HepG2 (cell line): ENCODE data around the gene SNAP25. TPM values are rescaled to one million over a fixed set of nuclear protein-coding genes. Genes with fewer than 3 reads are reported as not detected.
A peak's percentile ranks its signal among the peaks of the same experiment; 100 is the strongest.

Experiments used
- AFF4 ChIP-seq: sonication (generic); formaldehyde crosslinking; IDR thresholded peaks from 2 replicates; pipeline ENCODE4 v1.4.0; 2020; ENCODE audit warnings: missing genetic modification reagents
- E2F2 ChIP-seq: sonication (generic); formaldehyde crosslinking; IDR thresholded peaks from 2 replicates; pipeline ENCODE4 v1.4.0; 2020; ENCODE audit warnings: missing genetic modification reagents, borderline replicate concordance
- KDM3A ChIP-seq: IDR thresholded peaks from 2 replicates; pipeline ENCODE4 v1.6.1; 2018; ENCODE audit warnings: low read depth, missing compliant biosample characterization
- KDM5A ChIP-seq: fragments of 200-600 bp; sonication (generic); IDR thresholded peaks from 2 replicates; pipeline ENCODE4 v1.7.0; 2018; ENCODE audit warnings: antibody characterized with exemption, mild to moderate bottlenecking, low read length, borderline replicate concordance
- KDM6A ChIP-seq: IDR thresholded peaks from 2 replicates; pipeline ENCODE4 v1.6.1; 2016; ENCODE audit warnings: low read depth
- SNAI1 ChIP-seq: sonication (generic); formaldehyde crosslinking; IDR thresholded peaks from 2 replicates; pipeline ENCODE4 v1.5.0; 2020; ENCODE audit warnings: mild to moderate bottlenecking, missing genetic modification reagents, borderline replicate concordance
- TBL1XR1 ChIP-seq: fragments of 150-350 bp; IDR thresholded peaks from 2 replicates; pipeline ENCODE4 v1.6.1; 2014; ENCODE audit warnings: borderline replicate concordance, low read length; ENCODE audit not compliant: partially characterized antibody
- ZMAT5 ChIP-seq: sonication (generic); formaldehyde crosslinking; IDR thresholded peaks from 2 replicates; pipeline ENCODE4 v1.5.0; 2020; ENCODE audit warnings: mild to moderate bottlenecking, low read depth, missing genetic modification reagents, borderline replicate concordance
- ZNF101 ChIP-seq: sonication (generic); formaldehyde crosslinking; IDR thresholded peaks from 2 replicates; pipeline ENCODE4 v1.4.0; 2020; ENCODE audit warnings: mild to moderate bottlenecking, low read depth, missing genetic modification reagents, borderline replicate concordance
- ZNF382 ChIP-seq: sonication (generic); formaldehyde crosslinking; IDR thresholded peaks from 2 replicates; pipeline ENCODE4 v1.5.0; 2020; ENCODE audit warnings: missing genetic modification reagents, mild to moderate bottlenecking, borderline replicate concordance
- ZNF569 ChIP-seq: sonication (generic); formaldehyde crosslinking; IDR thresholded peaks from 2 replicates; pipeline ENCODE4 v1.5.0; 2020; ENCODE audit warnings: mild to moderate bottlenecking, missing genetic modification reagents, moderate library complexity, borderline replicate concordance
- ZNF576 ChIP-seq: sonication (generic); formaldehyde crosslinking; IDR thresholded peaks from 2 replicates; pipeline ENCODE4 v1.4.0; 2020; ENCODE audit warnings: mild to moderate bottlenecking, missing genetic modification reagents
- ZNF674 ChIP-seq: sonication (generic); formaldehyde crosslinking; IDR thresholded peaks from 2 replicates; pipeline ENCODE4 v1.5.0; 2020; ENCODE audit warnings: low read depth, mild to moderate bottlenecking, missing genetic modification reagents
- polyA plus RNA-seq, 8 experiments: library from polyadenylated mRNA; depleted of rRNA in 3 of 8; stranded (reverse) in 7 of 8; unstranded in 1 of 8; fragments of >200 nt; fragmentation: Illumina TruSeq in 4 of 8; extraction: Trizol in 4 of 8; gene quantifications; 2 replicates each; pipeline versions ENCODE4 v1.2.1 to v1.2.3, GENCODE V29; 2011 to 2016; ENCODE audit warnings: low read depth in 4 of 8, missing spikeins in 1 of 8, mixed read lengths in 1 of 8; ENCODE audit not compliant: insufficient read depth in 1 of 8
- total RNA-seq, 5 experiments: library from RNA; depleted of rRNA; stranded (reverse); fragments of >200 nt; fragmentation: Illumina TruSeq; extraction: Trizol; gene quantifications; 2 replicates each; pipeline ENCODE4 v1.2.3, GENCODE V29; 2016; ENCODE audit warnings: low read depth in 1 of 5
- TF ChIP-seq, protein P1 (sequence below): sonication (generic); formaldehyde crosslinking; IDR thresholded peaks from 2 replicates; pipeline ENCODE4 v1.8.1; 2022; ENCODE audit warnings: low read depth, mild to moderate bottlenecking, missing genetic modification reagents
- TF ChIP-seq, protein P2 (sequence below): sonication (generic); formaldehyde crosslinking; IDR thresholded peaks from 2 replicates; pipeline ENCODE4 v1.5.1; 2020; ENCODE audit warnings: mild to moderate bottlenecking, missing genetic modification reagents, borderline replicate concordance
- TF ChIP-seq, protein P3 (sequence below): sonication (generic); formaldehyde crosslinking; IDR thresholded peaks from 2 replicates; pipeline ENCODE4 v1.5.0; 2020; ENCODE audit warnings: missing genetic modification reagents

The SNAP25 gene
- total and polyA plus RNA-seq, 2 of the 13 experiments (the other 11 are each of a cell fraction or from before 2014, with no cell fraction given), result not detected

GRCh38 chr20:10263385-10264165 lies 44.9 kb downstream of the SNAP25 start (continued):
- TF ChIP-seq, protein P1, sequence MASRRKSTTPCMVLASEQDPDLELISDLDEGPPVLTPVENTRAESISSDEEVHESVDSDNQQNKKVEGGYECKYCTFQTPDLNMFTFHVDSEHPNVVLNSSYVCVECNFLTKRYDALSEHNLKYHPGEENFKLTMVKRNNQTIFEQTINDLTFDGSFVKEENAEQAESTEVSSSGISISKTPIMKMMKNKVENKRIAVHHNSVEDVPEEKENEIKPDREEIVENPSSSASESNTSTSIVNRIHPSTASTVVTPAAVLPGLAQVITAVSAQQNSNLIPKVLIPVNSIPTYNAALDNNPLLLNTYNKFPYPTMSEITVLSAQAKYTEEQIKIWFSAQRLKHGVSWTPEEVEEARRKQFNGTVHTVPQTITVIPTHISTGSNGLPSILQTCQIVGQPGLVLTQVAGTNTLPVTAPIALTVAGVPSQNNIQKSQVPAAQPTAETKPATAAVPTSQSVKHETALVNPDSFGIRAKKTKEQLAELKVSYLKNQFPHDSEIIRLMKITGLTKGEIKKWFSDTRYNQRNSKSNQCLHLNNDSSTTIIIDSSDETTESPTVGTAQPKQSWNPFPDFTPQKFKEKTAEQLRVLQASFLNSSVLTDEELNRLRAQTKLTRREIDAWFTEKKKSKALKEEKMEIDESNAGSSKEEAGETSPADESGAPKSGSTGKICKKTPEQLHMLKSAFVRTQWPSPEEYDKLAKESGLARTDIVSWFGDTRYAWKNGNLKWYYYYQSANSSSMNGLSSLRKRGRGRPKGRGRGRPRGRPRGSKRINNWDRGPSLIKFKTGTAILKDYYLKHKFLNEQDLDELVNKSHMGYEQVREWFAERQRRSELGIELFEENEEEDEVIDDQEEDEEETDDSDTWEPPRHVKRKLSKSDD (CRISPR knock-in tag), result peak; percentile 55; the same call in 1 of the 2 replicates
- TF ChIP-seq KDM6A (CRISPR knock-in tag) (peak; percentile 94), TBL1XR1 (peak; percentile 88), SNAI1 (no peak), E2F2 (CRISPR knock-in tag) (0 out of 2 replicates have a peak, but pooled peaks have one; percentile 32), AFF4 (CRISPR knock-in tag) (no peak), ZNF569 (CRISPR knock-in tag) (peak; percentile 50; the same call in 1 of the 2 replicates), ZMAT5 (CRISPR knock-in tag) (no peak), KDM3A (peak; percentile 93; the same call in 1 of the 2 replicates), ZNF576 (no peak), KDM5A (no peak), ZNF674 (CRISPR knock-in tag) (no peak), ZNF382 (CRISPR knock-in tag) (no peak), ZNF101 (CRISPR knock-in tag) (0 out of 2 replicates have a peak, but pooled peaks have one; percentile 25)
- TF ChIP-seq, protein P2, sequence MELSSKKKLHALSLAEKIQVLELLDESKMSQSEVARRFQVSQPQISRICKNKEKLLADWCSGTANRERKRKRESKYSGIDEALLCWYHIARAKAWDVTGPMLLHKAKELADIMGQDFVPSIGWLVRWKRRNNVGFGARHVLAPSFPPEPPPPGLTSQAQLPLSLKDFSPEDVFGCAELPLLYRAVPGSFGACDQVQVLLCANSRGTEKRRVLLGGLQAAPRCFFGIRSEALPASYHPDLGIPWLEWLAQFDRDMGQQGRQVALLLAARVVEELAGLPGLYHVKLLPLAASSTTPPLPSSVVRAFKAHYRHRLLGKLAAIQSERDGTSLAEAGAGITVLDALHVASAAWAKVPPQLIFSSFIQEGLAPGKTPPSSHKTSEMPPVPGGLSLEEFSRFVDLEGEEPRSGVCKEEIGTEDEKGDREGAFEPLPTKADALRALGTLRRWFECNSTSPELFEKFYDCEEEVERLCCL (CRISPR knock-in tag), result peak; percentile 88; the same call in 1 of the 2 replicates
- TF ChIP-seq, protein P3, sequence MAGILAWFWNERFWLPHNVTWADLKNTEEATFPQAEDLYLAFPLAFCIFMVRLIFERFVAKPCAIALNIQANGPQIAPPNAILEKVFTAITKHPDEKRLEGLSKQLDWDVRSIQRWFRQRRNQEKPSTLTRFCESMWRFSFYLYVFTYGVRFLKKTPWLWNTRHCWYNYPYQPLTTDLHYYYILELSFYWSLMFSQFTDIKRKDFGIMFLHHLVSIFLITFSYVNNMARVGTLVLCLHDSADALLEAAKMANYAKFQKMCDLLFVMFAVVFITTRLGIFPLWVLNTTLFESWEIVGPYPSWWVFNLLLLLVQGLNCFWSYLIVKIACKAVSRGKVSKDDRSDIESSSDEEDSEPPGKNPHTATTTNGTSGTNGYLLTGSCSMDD (CRISPR knock-in tag), result no peak
